ENCODE results near the gene S1PR1. TPM values are rescaled to one million over a fixed set of nuclear protein-coding genes. Genes with fewer than 3 reads are reported as not detected.

Gene S1PR1
- total RNA-seq, 1 experiment from 2014 or later = 0.24 TPM

- no peak overlapping the region for H3K4me3 Mint-ChIP-seq
These were observed 10.8 kb downstream of the S1PR1 start for GRCh38 chr1:101247404-101248287.

More at GRCh38 chr1:101247404-101248287, 10.8 kb downstream of the S1PR1 start:
- Histone ChIP-seq H3K9ac (ENCODE audit: extremely low read depth, insufficient read length, low read length) (no peak overlapping the region), H3K4me1 (ENCODE audit: insufficient read depth, low read length) (no peaks in the 10 kb centered on the region), H3K27ac (ENCODE audit: insufficient read length, low read depth, low read length) (no peak overlapping the region), H3K14ac (ENCODE audit: insufficient read depth, low read length) (no peak overlapping the region), H2AK5ac (ENCODE audit: insufficient read length, low read length) (no peak overlapping the region), H3K4ac (ENCODE audit: low read depth, low read length) (no peak overlapping the region), H3K56ac (ENCODE audit: insufficient read length, low read depth, low read length) (no peak overlapping the region), H2BK5ac (ENCODE audit: insufficient read length, low read length) (no peak overlapping the region), H3K79me2 (ENCODE audit: insufficient read depth, low read length) (no peaks in the 10 kb centered on the region), H4K20me1 (ENCODE audit: control insufficient read depth, insufficient read depth, insufficient read length) (no peaks in the 10 kb centered on the region), H3K18ac (ENCODE audit: insufficient read length, low read depth, low read length) (no peak overlapping the region), H2BK20ac (ENCODE audit: low read depth, low read length, poor library complexity, severe bottlenecking) (no peak overlapping the region), H3K23me2 (ENCODE audit: insufficient read length, low read depth, low read length, poor library complexity, severe bottlenecking) (no peaks in the 10 kb centered on the region), H2BK15ac (ENCODE audit: low read depth, low read length) (no peak overlapping the region), H3K23ac (ENCODE audit: insufficient read length, low read depth, low read length) (no peak overlapping the region), H2BK120ac (ENCODE audit: low read depth, low read length, poor library complexity, severe bottlenecking) (no peak overlapping the region), H3K9me3 (ENCODE audit: control insufficient read depth, low read depth, low read length) (no peaks in the 10 kb centered on the region), H3K79me1 (ENCODE audit: insufficient read depth, low read depth, low read length, poor library complexity, severe bottlenecking) (no peaks in the 10 kb centered on the region), H2AFZ (ENCODE audit: low read length) (no peak overlapping the region), H4K5ac (ENCODE audit: insufficient read length, low read depth, low read length) (no peak overlapping the region), H4K91ac (ENCODE audit: insufficient read length, low read depth, low read length) (no peak overlapping the region), H3T11ph (ENCODE audit: low read length) (no peak overlapping the region), H2BK12ac (ENCODE audit: insufficient read length, low read depth, low read length) (no peak overlapping the region), H4K8ac (replicated peaks; ENCODE audit: insufficient read length, low read depth, low read length) (no peak overlapping the region), H3K27me3 (ENCODE audit: insufficient read depth, low read length) (no peaks in the 10 kb centered on the region), H3K4me2 (ENCODE audit: insufficient read depth, insufficient read length, low read length) (no peak overlapping the region)
- Mint-ChIP-seq H3K4me1 (no peaks in the 10 kb centered on the region; a peak in 1 of 4 replicates), H3K36me3 (ENCODE audit: insufficient read depth in 1 of 3, low read depth in 3 of 3) (no peaks in the 10 kb centered on the region), H3K9me3 (no peaks in the 10 kb centered on the region), H3K27me3 (ENCODE audit: low read depth) (no peaks in the 10 kb centered on the region; the same call in none of the 2 replicates), H3K27ac (no peak overlapping the region)
- no peak for TF ChIP-seq CTCF (conservative IDR thresholded peaks at IDR 0.05)
- no peak for DNase-seq
- no CpG with 5 or more reads among the region's 6 CpGs for WGBS (ENCODE audit: extremely low coverage, insufficient read length, low lambda C conversion rate)

Data from H9 (cell line).